ENCODE data around the gene PBX4.

Gene PBX4

GRCh38 chr19:19554074-19555023 lies 64.1 kb downstream of the PBX4 start:
- DNase-seq = no peak

- no peak for DNase-seq
Observed at GRCh38 chr19:19553670-19554069, 64.8 kb downstream of the PBX4 start.

- no peak for DNase-seq
Observed at GRCh38 chr19:19552798-19553197, 65.7 kb downstream of the PBX4 start.

- DNase-seq = no peak
Observed at GRCh38 chr19:19551853-19552192, 66.7 kb downstream of the PBX4 start.

- DNase-seq = no peak
Observed at GRCh38 chr19:19550972-19551852, 67.3 kb downstream of the PBX4 start.

GRCh38 chr19:19550485-19550929 lies 68.0 kb downstream of the PBX4 start:
- DNase-seq = no peak

GRCh38 chr19:19549804-19550464 lies 68.6 kb downstream of the PBX4 start:
- no peak for DNase-seq

GRCh38 chr19:19548915-19549759 lies 69.3 kb downstream of the PBX4 start:
- DNase-seq = no peak

- no peak for DNase-seq
Observed at GRCh38 chr19:19547674-19548336, 70.7 kb downstream of the PBX4 start.

- DNase-seq = no peak
Observed at GRCh38 chr19:19546751-19547162, 71.7 kb downstream of the PBX4 start.

GRCh38 chr19:19545707-19546106 lies 72.8 kb downstream of the PBX4 start:
- no peak for DNase-seq

- DNase-seq = no peak
Observed at GRCh38 chr19:19544954-19545591, 73.4 kb downstream of the PBX4 start.

- DNase-seq = no peak
Observed at GRCh38 chr19:19544257-19544953, 74.1 kb downstream of the PBX4 start.

GRCh38 chr19:19543640-19544039 lies 74.8 kb downstream of the PBX4 start:
- DNase-seq = no peak

- no peak for DNase-seq
Observed at GRCh38 chr19:19543101-19543500, 75.4 kb downstream of the PBX4 start.

GRCh38 chr19:19542507-19542906 lies 76.0 kb downstream of the PBX4 start:
- DNase-seq = no peak

GRCh38 chr19:19541616-19542015 lies 76.9 kb downstream of the PBX4 start:
- no peak for DNase-seq

- DNase-seq = no peak
Observed at GRCh38 chr19:19540715-19541515, 77.6 kb downstream of the PBX4 start.
